WTC11 (cell line): ENCODE data around the gene MRPS18A. TPM values are rescaled to one million over a fixed set of nuclear protein-coding genes. Genes with fewer than 3 reads are reported as not detected.

Source experiments
- ATAC-seq: fragments of 200-7000 bp; cut with Tn5 transposase; 2 replicates; pipeline ENCODE4 v1.10.0; 2021; ENCODE audit warnings: mild to moderate bottlenecking, moderate library complexity
- CTCF ChIA-PET: fragments of 300-600 bp; sonication (Branson Sonifier 250); formaldehyde crosslinking; loops from one replicate; lab custom pipeline; 2021; ENCODE audit warnings: antibody characterized with exemption; lab: Charles Lee
- POLR2A ChIA-PET: fragments of 350-600 bp; sonication (Branson Sonifier 250); formaldehyde crosslinking; loops from one replicate; lab custom pipeline; 2021; ENCODE audit warnings: antibody characterized with exemption; lab: Charles Lee
- DNase-seq: peaks from one replicate; pipeline ENCODE4 v3.0.0; 2021; ENCODE audit warnings: low spot score
- H3K27ac Mint-ChIP-seq: 2 replicates; pipeline ENCODE4 v1.8.0; 2021; ENCODE audit warnings: mixed read lengths
- H3K27me3 Mint-ChIP-seq: 2 replicates; pipeline ENCODE4 v1.8.0; 2021; ENCODE audit warnings: low read depth, mild to moderate bottlenecking, moderate library complexity, mixed read lengths
- H3K36me3 Mint-ChIP-seq: 2 replicates; pipeline ENCODE4 v1.8.0; 2021; ENCODE audit warnings: mixed read lengths
- H3K4me1 Mint-ChIP-seq: 2 replicates; pipeline ENCODE4 v1.8.0; 2022; ENCODE audit warnings: mixed read lengths
- H3K4me3 Mint-ChIP-seq: 2 replicates; pipeline ENCODE4 v1.8.0; 2021; ENCODE audit warnings: mild to moderate bottlenecking, moderate library complexity, mixed read lengths
- H3K9me3 Mint-ChIP-seq: 2 replicates; pipeline ENCODE4 v1.8.0; 2021; ENCODE audit warnings: mixed read lengths
- CREM ChIP-seq: sonication (generic); formaldehyde crosslinking; IDR thresholded peaks from 2 replicates; pipeline ENCODE4 v1.8.1; 2022; ENCODE audit warnings: mild to moderate bottlenecking, missing genetic modification reagents, moderate library complexity
- ELF4 ChIP-seq: sonication (generic); formaldehyde crosslinking; IDR thresholded peaks from 2 replicates; pipeline ENCODE4 v1.8.1; 2022; ENCODE audit warnings: low read depth, mild to moderate bottlenecking, moderate library complexity, missing genetic modification reagents
- FOXK1 ChIP-seq: sonication (generic); formaldehyde crosslinking; IDR thresholded peaks from 2 replicates; pipeline ENCODE4 v1.8.0; 2022; ENCODE audit warnings: mild to moderate bottlenecking, moderate library complexity, missing genetic modification reagents
- MYBL2 ChIP-seq: sonication (generic); formaldehyde crosslinking; IDR thresholded peaks from 2 replicates; pipeline ENCODE4 v1.8.1; 2023; ENCODE audit warnings: mild to moderate bottlenecking, moderate library complexity, missing genetic modification reagents
- SP1 ChIP-seq: sonication (generic); formaldehyde crosslinking; conservative IDR thresholded peaks from 2 replicates; pipeline ENCODE4 v1.8.1; 2022; ENCODE audit warnings: missing genetic modification reagents
- ZNF263 ChIP-seq: sonication (generic); formaldehyde crosslinking; IDR thresholded peaks from 2 replicates; pipeline ENCODE4 v1.8.1; 2022; ENCODE audit warnings: low read depth, mild to moderate bottlenecking, moderate library complexity, missing genetic modification reagents
- ZNF317 ChIP-seq: sonication (generic); formaldehyde crosslinking; IDR thresholded peaks from 2 replicates; pipeline ENCODE4 v1.8.1; 2023; ENCODE audit warnings: low read depth, mild to moderate bottlenecking, moderate library complexity, missing genetic modification reagents, borderline replicate concordance
- ZNF423 ChIP-seq: fragments of 250-450 bp; sonication (Bioruptor Pico); IDR thresholded peaks from 2 replicates; pipeline ENCODE4 v2.1.2; 2022; ENCODE audit warnings: mild to moderate bottlenecking, moderate library complexity
- total RNA-seq: library from RNA; stranded (reverse); gene quantifications from 3 replicates; pipeline ENCODE4 v1.2.3, GENCODE V29; 2021
- TF ChIP-seq, protein P1 (sequence below): sonication (generic); formaldehyde crosslinking; IDR thresholded peaks from 2 replicates; pipeline ENCODE4 v1.8.0; 2022; ENCODE audit warnings: mild to moderate bottlenecking, missing genetic modification reagents
- TF ChIP-seq, protein P2 (sequence below): fragments of 250-450 bp; sonication (Bioruptor Pico); IDR thresholded peaks from 2 replicates; pipeline ENCODE4 v1.8.0; 2021; ENCODE audit warnings: mild to moderate bottlenecking
- TF ChIP-seq, protein P3 (sequence below): fragments of 250-450 bp; sonication (Bioruptor Pico); IDR thresholded peaks from 2 replicates; pipeline ENCODE4 v1.9.0; 2021; ENCODE audit warnings: mild to moderate bottlenecking
- TF ChIP-seq, protein P4 (sequence below): sonication (generic); formaldehyde crosslinking; IDR thresholded peaks from 2 replicates; pipeline ENCODE4 v1.8.1; 2023; ENCODE audit warnings: mild to moderate bottlenecking, missing genetic modification reagents, moderate library complexity
- TF ChIP-seq, protein P5 (sequence below): sonication (generic); formaldehyde crosslinking; IDR thresholded peaks from 2 replicates; pipeline ENCODE4 v1.8.1; 2023; ENCODE audit warnings: mild to moderate bottlenecking, missing genetic modification reagents
- TF ChIP-seq, protein P6 (sequence below): sonication (generic); formaldehyde crosslinking; IDR thresholded peaks from 2 replicates; pipeline ENCODE4 v1.8.0; 2022; ENCODE audit warnings: mild to moderate bottlenecking, missing genetic modification reagents
- TF ChIP-seq, protein P7 (sequence below): sonication (generic); formaldehyde crosslinking; IDR thresholded peaks from 2 replicates; pipeline ENCODE4 v1.8.0; 2022; ENCODE audit warnings: mild to moderate bottlenecking, missing genetic modification reagents
- TF ChIP-seq, protein P8 (sequence below): sonication (generic); formaldehyde crosslinking; IDR thresholded peaks from 2 replicates; pipeline ENCODE4 v1.8.0; 2023; ENCODE audit warnings: missing genetic modification reagents, mild to moderate bottlenecking, borderline replicate concordance

MRPS18A gene
- total RNA-seq, 1 experiment from 2014 or later = 61.6 TPM

DNA sequence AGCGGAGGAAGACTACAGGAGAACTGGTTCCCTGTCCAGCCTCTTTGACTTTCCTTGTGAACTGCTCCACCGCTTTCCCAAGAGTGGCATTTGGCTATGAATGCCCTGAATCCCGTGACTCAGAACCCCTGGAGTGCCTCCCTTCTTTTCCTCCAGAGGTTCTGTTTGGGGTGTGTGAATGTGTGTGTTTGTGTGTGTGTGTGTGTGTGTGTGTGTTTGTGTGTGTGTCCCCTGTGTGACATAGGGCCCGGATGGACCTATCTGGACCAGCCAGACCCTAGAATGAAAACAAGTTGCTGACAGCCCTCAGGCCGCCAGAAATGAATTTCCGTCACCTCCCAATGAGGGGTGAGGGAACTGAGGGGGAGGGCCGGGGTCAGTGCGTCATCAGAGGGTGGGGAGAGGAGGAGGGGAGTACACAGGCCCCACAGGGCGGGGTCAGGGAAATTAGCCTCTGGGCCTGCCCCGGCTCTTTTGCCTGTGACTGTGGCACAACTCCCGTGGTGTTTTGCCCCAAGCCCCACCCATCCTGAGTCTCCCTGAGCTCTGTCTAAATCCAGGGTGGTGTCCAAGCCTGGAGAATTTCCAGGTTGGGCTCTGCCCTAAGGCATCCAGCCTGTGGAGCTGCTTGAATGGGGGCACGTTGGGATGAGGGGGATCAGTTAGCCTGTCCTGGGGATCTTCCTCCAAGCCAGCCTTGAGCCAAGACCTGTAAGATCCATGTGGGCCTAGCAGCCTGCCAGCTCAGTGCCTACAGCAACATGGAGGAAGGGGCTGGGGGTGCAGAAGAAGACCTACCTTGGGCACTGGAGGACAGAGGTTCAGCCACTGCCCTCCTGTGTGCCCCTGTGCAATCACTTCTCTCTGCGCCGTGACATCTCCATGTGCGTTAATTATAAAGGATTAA lies 15.2 kb upstream of the MRPS18A start:
- Mint-ChIP-seq H3K27ac (peak overlapping the region; percentile 99), H3K9me3 (no peaks in the 10 kb centered on the region), H3K4me1 (peaks cover 85% of the 10 kb centered on the region), H3K36me3 (no peaks in the 10 kb centered on the region; the same call in 1 of the 2 replicates), H3K4me3 (peak overlapping the region; percentile 51), H3K27me3 (no peaks in the 10 kb centered on the region; the same call in 1 of the 2 replicates)
- TF ChIP-seq, protein P1, sequence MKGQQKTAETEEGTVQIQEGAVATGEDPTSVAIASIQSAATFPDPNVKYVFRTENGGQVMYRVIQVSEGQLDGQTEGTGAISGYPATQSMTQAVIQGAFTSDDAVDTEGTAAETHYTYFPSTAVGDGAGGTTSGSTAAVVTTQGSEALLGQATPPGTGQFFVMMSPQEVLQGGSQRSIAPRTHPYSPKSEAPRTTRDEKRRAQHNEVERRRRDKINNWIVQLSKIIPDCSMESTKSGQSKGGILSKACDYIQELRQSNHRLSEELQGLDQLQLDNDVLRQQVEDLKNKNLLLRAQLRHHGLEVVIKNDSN (CRISPR knock-in tag) = peak; percentile 71; the same call in 1 of the 2 replicates
- TF ChIP-seq MYBL2 (peak; percentile 28; the same call in 1 of the 2 replicates), ZNF263 (CRISPR knock-in tag) (peak; percentile 96), CREM (0 out of 2 replicates have a peak, but pooled peaks have one; percentile 73), SP1 (no peak; the same call in 1 of the 2 replicates), ZNF423 (CRISPR knock-in tag) (peak; percentile 76), ELF4 (CRISPR knock-in tag) (no peak), FOXK1 (peak; percentile 60; the same call in 1 of the 2 replicates), ZNF317 (CRISPR knock-in tag) (no peak)
- TF ChIP-seq, protein P2, sequence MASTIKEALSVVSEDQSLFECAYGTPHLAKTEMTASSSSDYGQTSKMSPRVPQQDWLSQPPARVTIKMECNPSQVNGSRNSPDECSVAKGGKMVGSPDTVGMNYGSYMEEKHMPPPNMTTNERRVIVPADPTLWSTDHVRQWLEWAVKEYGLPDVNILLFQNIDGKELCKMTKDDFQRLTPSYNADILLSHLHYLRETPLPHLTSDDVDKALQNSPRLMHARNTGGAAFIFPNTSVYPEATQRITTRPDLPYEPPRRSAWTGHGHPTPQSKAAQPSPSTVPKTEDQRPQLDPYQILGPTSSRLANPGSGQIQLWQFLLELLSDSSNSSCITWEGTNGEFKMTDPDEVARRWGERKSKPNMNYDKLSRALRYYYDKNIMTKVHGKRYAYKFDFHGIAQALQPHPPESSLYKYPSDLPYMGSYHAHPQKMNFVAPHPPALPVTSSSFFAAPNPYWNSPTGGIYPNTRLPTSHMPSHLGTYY (CRISPR knock-in tag) = no peak
- TF ChIP-seq, protein P3, sequence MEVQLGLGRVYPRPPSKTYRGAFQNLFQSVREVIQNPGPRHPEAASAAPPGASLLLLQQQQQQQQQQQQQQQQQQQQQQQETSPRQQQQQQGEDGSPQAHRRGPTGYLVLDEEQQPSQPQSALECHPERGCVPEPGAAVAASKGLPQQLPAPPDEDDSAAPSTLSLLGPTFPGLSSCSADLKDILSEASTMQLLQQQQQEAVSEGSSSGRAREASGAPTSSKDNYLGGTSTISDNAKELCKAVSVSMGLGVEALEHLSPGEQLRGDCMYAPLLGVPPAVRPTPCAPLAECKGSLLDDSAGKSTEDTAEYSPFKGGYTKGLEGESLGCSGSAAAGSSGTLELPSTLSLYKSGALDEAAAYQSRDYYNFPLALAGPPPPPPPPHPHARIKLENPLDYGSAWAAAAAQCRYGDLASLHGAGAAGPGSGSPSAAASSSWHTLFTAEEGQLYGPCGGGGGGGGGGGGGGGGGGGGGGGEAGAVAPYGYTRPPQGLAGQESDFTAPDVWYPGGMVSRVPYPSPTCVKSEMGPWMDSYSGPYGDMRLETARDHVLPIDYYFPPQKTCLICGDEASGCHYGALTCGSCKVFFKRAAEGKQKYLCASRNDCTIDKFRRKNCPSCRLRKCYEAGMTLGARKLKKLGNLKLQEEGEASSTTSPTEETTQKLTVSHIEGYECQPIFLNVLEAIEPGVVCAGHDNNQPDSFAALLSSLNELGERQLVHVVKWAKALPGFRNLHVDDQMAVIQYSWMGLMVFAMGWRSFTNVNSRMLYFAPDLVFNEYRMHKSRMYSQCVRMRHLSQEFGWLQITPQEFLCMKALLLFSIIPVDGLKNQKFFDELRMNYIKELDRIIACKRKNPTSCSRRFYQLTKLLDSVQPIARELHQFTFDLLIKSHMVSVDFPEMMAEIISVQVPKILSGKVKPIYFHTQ (CRISPR knock-in tag) = no peak
- TF ChIP-seq, protein P4, sequence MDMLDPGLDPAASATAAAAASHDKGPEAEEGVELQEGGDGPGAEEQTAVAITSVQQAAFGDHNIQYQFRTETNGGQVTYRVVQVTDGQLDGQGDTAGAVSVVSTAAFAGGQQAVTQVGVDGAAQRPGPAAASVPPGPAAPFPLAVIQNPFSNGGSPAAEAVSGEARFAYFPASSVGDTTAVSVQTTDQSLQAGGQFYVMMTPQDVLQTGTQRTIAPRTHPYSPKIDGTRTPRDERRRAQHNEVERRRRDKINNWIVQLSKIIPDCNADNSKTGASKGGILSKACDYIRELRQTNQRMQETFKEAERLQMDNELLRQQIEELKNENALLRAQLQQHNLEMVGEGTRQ = peak; percentile 62; the same call in 1 of the 2 replicates
- TF ChIP-seq, protein P5, sequence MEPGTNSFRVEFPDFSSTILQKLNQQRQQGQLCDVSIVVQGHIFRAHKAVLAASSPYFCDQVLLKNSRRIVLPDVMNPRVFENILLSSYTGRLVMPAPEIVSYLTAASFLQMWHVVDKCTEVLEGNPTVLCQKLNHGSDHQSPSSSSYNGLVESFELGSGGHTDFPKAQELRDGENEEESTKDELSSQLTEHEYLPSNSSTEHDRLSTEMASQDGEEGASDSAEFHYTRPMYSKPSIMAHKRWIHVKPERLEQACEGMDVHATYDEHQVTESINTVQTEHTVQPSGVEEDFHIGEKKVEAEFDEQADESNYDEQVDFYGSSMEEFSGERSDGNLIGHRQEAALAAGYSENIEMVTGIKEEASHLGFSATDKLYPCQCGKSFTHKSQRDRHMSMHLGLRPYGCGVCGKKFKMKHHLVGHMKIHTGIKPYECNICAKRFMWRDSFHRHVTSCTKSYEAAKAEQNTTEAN (CRISPR knock-in tag) = peak; percentile 87; the same call in 1 of the 2 replicates
- TF ChIP-seq, protein P6, sequence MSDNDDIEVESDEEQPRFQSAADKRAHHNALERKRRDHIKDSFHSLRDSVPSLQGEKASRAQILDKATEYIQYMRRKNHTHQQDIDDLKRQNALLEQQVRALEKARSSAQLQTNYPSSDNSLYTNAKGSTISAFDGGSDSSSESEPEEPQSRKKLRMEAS (CRISPR knock-in tag) = 0 out of 2 replicates have a peak, but pooled peaks have one; percentile 9
- TF ChIP-seq, protein P7, sequence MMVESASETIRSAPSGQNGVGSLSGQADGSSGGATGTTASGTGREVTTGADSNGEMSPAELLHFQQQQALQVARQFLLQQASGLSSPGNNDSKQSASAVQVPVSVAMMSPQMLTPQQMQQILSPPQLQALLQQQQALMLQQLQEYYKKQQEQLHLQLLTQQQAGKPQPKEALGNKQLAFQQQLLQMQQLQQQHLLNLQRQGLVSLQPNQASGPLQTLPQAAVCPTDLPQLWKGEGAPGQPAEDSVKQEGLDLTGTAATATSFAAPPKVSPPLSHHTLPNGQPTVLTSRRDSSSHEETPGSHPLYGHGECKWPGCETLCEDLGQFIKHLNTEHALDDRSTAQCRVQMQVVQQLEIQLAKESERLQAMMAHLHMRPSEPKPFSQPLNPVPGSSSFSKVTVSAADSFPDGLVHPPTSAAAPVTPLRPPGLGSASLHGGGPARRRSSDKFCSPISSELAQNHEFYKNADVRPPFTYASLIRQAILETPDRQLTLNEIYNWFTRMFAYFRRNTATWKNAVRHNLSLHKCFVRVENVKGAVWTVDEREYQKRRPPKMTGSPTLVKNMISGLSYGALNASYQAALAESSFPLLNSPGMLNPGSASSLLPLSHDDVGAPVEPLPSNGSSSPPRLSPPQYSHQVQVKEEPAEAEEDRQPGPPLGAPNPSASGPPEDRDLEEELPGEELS (CRISPR knock-in tag) = peak; percentile 19; the same call in 1 of the 2 replicates
- TF ChIP-seq, protein P8, sequence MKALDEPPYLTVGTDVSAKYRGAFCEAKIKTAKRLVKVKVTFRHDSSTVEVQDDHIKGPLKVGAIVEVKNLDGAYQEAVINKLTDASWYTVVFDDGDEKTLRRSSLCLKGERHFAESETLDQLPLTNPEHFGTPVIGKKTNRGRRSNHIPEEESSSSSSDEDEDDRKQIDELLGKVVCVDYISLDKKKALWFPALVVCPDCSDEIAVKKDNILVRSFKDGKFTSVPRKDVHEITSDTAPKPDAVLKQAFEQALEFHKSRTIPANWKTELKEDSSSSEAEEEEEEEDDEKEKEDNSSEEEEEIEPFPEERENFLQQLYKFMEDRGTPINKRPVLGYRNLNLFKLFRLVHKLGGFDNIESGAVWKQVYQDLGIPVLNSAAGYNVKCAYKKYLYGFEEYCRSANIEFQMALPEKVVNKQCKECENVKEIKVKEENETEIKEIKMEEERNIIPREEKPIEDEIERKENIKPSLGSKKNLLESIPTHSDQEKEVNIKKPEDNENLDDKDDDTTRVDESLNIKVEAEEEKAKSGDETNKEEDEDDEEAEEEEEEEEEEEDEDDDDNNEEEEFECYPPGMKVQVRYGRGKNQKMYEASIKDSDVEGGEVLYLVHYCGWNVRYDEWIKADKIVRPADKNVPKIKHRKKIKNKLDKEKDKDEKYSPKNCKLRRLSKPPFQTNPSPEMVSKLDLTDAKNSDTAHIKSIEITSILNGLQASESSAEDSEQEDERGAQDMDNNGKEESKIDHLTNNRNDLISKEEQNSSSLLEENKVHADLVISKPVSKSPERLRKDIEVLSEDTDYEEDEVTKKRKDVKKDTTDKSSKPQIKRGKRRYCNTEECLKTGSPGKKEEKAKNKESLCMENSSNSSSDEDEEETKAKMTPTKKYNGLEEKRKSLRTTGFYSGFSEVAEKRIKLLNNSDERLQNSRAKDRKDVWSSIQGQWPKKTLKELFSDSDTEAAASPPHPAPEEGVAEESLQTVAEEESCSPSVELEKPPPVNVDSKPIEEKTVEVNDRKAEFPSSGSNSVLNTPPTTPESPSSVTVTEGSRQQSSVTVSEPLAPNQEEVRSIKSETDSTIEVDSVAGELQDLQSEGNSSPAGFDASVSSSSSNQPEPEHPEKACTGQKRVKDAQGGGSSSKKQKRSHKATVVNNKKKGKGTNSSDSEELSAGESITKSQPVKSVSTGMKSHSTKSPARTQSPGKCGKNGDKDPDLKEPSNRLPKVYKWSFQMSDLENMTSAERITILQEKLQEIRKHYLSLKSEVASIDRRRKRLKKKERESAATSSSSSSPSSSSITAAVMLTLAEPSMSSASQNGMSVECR = no peak
- DNase-seq (peak; percentile 95), ATAC-seq (peak; percentile 86)
- ChIA-PET POLR2A (interaction anchor here (0.6 to 1.3 kb wide), 5 partner anchors 9 to 73 kb away, joined by 3 to 5 read pairs (median 4); partner anchors contain the start of genes GTPBP2, RSPH9 and VEGFA), CTCF (interaction anchor here (0.8 to 3.9 kb wide), 4 partner anchors 35 to 376 kb away, joined by 3 to 24 read pairs (median 4); no protein-coding TSS in a partner anchor)
